Measurements from ENCODE around the gene TEKT2. TPM values are rescaled to one million over a fixed set of nuclear protein-coding genes. Genes with fewer than 3 reads are reported as not detected.

Gene TEKT2
- total RNA-seq, 1 donor from 2014 or later = not detected

DNA sequence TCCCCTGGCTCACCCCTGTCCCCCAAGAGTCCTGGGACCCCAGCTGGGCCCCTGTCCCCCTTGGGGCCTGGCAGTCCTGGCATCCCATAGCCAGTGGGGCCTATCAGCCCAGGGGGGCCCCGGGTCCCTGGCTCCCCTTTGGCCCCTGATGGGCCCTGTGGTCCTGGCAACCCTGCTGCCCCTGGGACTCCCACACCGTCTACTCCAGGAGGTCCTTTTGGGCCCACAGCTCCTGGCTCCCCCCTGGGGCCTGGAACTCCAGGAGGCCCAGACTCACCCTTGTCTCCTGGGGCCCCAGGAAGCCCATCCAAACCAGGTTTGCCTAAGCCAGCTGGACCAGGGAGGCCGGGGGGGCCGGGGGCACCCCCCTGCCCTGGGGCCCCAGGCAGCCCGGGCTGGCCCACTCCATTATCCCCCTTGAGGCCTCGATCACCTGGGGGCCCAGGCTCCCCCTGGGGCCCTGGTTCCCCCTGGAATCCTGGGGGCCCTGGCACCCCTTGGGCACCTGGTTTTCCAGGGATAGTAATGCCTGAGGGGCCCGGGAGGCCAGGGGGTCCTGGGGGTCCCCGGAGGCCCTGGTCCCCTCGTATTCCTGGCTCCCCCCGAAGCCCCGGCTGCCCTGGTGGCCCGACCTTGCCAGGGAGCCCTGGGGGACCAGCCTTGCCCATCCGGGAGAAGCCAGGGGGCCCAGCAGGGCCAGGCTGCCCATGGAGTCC lies 14.9 kb downstream of the TEKT2 start:
- intact Hi-C loops (cut with micrococcal nuclease) = loop anchor here (10.0 kb wide), 1 partner anchor 316 kb away; no protein-coding TSS in a partner anchor
- ATAC-seq = no peak

DNA sequence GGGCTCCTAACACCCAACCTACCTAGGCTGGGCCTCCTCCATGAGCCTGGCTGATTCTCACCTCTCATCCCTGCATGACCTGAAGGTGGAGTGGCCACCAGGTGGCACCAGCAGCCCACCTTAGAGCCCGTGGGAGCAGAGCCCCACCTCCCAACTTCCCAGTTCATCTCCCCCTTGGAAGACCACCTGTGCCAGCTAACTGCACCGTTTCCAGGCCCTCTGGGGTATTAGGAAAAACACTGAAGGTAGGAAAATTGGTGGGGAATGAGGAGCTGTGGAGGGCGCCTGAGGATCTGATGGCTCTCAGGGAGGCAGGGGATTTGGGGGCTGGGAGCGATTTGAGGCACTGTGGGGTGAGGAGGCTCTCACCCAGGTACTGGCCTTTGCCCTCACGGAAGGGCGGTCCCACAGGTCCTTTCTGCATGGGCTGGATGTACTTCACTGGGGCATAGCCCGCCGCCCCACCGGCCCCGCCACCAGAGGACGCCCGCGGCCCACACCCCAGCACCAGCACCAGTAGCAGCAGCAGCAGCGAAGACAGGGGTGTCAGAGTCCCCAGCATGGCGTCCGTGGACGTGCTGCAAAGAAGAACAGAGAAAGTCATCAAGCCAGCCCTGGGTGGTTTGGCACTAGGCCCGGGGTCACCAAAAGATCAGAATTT lies 15.9 kb downstream of the TEKT2 start:
- ATAC-seq = peak; percentile 89
- DNase-seq = peak; percentile 89
- intact Hi-C loops (cut with micrococcal nuclease) = loop anchor here (10.0 kb wide), 1 partner anchor 315 kb away; no protein-coding TSS in a partner anchor

More for the DNA sequence above, 14.9 kb downstream of the TEKT2 start:
- no peak for DNase-seq

DNA sequence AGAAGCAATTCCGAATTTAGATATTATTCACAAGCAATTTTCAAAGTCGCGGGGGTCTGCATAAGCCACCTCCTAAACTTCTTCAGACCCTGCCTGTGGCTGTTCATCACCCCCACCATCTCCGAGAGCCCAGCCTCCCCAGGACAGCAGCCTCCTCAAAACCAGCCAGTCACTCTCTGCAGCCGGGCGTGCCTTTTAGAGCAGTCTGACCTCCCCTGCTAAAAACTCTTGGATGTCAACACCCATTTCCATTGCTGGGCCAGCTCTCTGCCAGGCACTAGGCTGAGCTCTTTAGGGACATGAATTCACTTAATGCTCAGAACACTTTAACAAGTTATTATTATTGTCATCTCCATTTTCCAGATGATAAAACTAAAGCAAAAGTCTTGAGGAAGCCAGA lies 16.5 kb downstream of the TEKT2 start:
- no peak for ATAC-seq
- intact Hi-C loops (cut with micrococcal nuclease) = no loop called here
- DNase-seq = no peak

DNA sequence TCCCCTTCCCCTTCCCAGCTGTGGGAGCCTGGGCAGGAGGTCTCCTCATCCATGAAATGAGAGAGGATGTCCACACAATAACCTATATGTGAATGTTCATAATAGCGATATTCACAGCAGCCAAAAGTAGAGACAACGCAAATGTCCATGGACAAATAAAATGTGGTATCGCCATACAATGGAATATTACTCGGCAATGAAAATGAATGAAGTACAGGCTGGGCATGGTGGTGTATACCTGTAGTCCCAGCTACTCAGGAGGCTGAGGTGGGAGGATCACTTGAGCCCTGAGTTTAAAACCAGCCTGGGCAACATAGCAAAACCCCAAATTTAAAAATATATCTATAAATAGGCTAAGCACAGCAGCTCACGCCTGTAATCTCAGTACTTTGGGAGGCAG lies 17.7 kb downstream of the TEKT2 start:
- intact Hi-C loops (cut with micrococcal nuclease) = no loop called here
- ATAC-seq (no peak), DNase-seq (no peak)

DNA sequence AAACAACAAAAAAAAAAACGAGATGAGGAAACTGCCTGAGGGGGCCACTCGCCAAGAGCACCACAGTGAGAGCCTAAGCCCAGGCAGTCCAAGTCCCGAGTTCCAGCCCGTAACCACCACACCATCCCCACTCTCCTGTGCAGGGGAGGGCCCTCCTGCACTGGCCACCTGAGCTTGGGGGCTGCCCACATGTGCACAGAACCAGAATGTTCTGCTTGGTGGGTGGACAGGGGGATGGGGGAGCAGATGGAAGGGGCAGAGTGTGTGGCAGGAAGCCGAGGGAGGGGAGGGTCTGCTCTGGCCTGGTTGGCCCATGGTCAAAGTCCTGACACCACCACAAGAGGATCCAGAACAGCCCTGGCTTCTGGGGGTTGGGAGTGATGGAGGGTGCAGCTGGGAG lies 22.4 kb downstream of the TEKT2 start:
- DNase-seq (no peak), ATAC-seq (no peak)
- intact Hi-C loops (cut with micrococcal nuclease) = no loop called here

DNA sequence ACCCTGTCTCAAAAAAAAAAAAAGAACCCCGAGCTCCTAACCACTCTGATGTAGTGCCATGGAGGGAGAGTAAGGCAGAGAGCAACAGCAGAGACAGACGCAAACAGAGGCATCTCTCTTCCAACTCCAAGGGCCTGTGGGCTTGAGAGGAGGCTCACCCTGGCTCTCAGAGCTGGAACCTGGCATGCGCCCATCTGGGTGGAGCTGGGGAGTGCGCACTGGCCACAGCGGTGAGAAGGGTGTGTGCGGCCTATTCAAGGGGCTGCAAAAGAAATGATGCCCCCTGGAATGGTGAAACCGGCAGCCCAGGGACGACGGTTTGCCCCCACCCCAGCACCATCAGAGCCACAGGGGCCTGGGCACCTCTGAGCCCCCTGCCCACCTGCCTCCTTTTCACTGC lies 23.5 kb downstream of the TEKT2 start:
- intact Hi-C loops (cut with micrococcal nuclease) = no loop called here

DNA sequence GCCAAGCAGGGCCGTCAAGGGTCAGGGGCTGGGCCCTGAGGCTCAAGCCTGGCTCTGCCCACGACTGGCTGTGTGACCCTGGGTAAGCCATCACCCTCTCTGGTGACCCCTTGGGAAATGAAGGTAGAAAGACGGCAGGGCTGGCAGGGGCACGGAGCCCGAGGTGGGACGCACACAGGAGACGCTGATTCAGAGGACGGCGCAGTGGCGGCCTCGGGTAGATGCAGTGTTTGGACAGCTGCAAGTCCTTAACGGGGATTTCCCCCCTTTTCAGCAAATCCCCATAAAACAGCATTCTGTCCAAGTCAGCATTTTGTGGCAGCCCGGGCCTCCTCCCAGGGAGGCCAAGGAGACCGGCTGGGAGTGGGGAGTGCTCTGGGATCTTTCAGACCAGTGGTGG lies 24.4 kb downstream of the TEKT2 start:
- ATAC-seq (no peak), DNase-seq (no peak)
- intact Hi-C loops (cut with micrococcal nuclease) = no loop called here

More for the DNA sequence above, 23.5 kb downstream of the TEKT2 start:
- DNase-seq = no peak
- no peak for ATAC-seq

DNA sequence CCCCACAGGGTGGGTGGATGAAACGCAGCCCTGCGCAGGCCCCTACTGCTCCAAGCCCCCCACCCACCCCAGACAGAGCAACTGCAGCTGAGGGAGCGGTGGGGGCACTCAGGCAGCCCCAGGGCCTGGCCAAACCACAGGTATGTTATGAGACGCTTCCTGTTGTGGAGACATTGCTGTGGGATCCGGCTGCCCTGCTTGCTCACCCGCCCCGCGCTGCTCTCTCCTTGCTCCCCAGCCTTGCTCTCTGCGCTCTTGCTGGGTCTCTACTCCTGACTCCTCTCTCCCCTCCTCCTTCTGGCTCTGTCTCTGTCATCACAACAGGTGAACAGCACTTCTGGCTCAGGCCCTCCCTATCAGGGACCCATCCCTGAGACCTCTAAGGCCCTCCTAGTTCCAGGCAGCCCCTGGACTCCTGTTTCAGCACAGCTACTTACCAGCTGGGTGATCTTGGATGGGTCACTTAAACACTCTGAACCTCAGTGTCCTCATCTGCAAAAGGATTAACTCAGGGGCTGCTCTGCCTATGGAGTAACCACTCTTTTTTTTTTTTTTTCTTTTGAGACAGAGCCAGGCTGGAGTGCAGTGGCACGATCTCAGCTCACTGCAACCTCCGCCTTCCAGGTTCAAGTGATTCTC lies 25.3 kb downstream of the TEKT2 start:
- intact Hi-C loops (cut with micrococcal nuclease) = no loop called here
- no peak for ATAC-seq
- no peak for DNase-seq

DNA sequence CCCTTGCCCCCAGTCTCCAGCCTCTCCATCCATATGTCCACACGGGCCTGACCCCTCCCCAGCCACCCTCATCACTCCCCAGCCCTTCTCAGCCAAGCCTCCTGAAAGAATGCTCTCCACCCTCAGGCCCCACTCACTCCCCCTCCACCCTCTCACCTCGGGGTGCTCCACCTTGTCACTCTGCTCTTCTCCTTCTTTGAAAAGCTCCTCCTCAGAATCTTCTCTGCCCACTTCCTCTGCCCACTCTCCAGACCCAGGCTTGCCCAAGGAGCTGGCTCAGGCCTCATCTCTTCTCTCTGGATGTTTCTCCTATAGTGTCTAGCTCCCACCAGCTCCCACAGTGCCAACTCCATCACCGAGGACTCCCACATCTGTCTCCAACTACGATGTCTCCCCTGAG lies 27.3 kb downstream of the TEKT2 start:
- intact Hi-C loops (cut with micrococcal nuclease) = no loop called here
- DNase-seq = no peak
- ATAC-seq = no peak

DNA sequence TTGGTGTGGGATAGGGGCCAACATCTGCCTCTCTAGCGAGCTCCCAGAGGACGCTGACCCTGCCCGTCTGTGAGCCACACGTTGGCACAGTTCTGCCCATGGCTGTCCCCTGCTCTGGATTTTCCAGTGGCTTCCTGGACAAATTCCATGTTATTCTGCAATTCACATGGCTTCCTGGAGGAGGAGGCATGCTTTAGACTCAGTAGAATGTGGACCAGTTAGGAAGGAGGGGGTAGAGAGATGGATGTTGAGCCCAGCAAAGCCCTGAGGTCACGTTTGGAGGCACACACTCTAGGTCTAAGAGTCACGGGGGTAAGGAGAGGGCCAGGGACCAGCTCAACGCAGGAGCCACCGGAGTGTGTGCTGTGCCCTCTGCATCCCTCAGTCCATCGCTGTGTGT lies 28.9 kb downstream of the TEKT2 start:
- intact Hi-C loops (cut with micrococcal nuclease) = no loop called here
- ATAC-seq (no peak), DNase-seq (no peak)

DNA sequence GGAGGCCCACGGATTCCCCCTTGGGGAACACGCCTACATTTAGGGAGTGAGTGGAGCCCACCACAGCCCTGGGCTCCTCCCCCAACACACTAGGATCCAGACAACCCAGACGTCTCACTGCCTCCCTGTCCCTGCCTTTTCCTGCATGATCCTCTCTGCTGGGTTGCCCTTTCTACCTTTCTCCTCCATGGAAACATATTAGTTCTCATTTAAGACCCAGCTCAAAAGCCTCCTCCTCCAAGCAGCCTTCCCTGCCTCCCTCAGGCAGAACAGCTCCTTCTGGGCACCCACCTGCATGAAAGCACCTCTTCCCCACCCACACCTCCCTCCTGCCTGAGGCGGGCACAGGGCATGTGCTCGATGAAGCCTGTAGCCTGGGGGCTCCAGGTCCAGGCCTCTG lies 30.5 kb downstream of the TEKT2 start:
- DNase-seq (no peak), ATAC-seq (no peak)
- intact Hi-C loops (cut with micrococcal nuclease) = no loop called here

DNA sequence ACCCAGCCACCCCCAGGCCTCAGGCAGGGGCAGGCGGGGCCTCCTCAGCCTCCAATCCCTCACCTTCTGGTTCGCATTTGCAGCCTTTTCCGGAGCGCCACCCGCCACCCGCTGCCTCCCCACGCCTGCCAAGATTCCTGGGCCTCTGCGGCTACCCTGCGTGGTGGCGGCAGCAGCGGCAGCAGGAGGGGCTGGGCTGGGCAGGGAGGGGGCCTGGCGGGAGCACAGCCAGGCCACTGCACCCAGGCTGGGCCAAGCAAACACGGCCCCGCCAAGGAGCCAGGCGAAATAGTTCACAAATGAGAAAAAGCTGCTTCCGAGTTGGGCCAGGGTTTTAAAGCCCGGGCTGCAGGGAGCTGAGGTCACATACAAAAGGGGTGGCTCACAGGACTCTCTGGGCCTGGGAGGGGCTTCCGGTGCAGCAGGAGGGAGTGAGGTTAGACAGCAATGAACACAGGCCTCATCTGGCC lies 31.3 kb downstream of the TEKT2 start:
- DNase-seq (peak; percentile 49), ATAC-seq (peak; percentile 80)
- intact Hi-C loops (cut with micrococcal nuclease) = no loop called here

DNA sequence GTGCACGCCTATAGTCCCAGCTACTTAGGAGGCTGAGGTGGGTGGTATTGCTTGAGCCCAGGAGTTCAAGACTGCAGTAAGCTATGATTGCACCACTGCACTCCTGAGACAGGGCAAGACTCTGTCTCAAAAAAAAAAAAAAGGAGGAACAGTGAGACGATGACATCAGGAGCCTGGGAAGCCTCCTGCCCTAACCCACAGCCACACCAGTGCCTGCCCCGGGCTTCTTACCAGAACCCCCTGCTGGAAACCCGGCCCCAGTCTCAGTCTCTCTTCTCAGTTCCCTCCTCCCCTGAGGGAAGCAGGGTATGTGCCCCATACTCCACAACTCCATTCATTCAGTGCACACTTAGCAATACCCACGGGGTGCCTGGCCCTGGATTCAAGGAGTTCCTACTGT lies 32.0 kb downstream of the TEKT2 start:
- DNase-seq = no peak
- ATAC-seq = peak; percentile 40
- intact Hi-C loops (cut with micrococcal nuclease) = no loop called here

DNA sequence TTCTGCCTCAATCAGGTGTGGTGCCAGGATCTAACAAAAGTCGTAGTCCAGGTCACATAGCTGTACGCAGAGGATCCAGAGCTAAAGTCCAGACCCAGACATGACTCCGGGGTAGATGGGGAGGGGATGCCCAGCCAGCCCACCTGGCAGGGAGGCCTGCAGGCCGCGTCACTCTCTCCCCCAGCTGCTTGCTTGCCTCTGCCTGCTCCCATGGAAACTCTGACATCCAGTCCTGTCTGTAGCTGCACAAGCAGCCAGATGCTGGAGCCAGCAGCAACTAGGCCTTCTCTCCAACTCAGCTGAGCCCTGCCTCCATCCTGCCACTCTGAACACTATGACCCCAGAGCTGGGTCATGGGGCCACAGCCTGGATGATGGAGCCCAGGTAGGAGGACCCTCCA lies 33.0 kb downstream of the TEKT2 start:
- intact Hi-C loops (cut with micrococcal nuclease) = no loop called here
- DNase-seq = no peak
- no peak for ATAC-seq

DNA sequence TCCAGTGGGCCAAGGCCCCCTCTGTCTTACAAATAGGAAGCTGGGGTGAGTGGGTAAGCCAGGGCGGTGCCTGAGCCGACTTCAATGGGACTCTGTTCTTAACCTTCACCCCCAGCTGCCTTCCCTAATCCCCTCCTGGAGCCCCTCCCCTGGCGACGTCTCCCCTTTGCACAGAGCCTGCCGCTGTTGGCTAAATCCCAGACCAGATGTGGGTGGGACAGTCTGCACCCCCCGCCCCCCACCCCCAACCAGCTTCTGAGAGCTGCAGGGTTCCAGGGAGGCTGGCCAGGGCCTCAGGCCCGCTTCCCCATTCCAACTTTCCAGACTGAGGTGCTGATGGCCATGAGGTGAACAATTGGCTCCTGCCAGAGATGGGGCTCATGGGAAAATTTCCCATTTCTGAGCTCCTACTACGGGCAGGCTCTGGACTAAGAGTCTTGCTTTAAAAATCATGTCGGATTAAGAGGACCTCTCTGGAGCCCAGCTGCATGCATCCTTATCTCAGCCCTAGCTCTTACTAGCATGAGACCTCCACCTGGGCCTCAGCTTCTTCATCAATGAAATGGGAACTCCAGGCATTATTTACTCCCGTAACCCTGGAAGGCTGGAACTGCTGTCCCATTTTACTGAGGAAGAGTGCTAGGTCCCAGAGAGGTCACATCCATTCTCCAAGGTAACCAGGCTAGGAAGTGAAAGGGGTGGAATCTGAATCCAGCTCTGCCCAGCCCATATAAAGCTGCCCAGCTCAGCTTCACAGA lies 34.7 kb downstream of the TEKT2 start:
- intact Hi-C loops (cut with micrococcal nuclease) = no loop called here
- no peak for DNase-seq
- no peak for ATAC-seq

DNA sequence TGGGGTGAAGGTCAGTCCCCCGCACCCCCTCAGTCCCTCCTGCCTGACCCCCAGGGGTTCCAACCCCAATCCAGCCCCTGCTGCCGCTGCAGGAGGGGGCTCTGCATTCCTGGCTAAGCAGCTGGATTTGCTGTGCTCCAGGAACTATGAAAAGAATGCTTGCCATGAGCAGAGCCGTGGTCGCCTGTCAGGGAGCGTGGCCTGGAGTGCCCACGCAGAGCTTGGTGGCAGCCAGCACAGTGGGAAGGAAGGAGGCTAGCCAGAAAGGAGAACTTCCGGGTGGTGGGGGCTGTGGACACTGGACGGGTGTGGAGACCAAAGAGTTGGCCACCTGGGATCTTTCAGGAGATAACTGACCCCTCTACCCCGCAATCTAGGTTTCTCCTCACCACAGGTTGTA lies 35.6 kb downstream of the TEKT2 start:
- DNase-seq = no peak
- no peak for ATAC-seq
- intact Hi-C loops (cut with micrococcal nuclease) = no loop called here

DNA sequence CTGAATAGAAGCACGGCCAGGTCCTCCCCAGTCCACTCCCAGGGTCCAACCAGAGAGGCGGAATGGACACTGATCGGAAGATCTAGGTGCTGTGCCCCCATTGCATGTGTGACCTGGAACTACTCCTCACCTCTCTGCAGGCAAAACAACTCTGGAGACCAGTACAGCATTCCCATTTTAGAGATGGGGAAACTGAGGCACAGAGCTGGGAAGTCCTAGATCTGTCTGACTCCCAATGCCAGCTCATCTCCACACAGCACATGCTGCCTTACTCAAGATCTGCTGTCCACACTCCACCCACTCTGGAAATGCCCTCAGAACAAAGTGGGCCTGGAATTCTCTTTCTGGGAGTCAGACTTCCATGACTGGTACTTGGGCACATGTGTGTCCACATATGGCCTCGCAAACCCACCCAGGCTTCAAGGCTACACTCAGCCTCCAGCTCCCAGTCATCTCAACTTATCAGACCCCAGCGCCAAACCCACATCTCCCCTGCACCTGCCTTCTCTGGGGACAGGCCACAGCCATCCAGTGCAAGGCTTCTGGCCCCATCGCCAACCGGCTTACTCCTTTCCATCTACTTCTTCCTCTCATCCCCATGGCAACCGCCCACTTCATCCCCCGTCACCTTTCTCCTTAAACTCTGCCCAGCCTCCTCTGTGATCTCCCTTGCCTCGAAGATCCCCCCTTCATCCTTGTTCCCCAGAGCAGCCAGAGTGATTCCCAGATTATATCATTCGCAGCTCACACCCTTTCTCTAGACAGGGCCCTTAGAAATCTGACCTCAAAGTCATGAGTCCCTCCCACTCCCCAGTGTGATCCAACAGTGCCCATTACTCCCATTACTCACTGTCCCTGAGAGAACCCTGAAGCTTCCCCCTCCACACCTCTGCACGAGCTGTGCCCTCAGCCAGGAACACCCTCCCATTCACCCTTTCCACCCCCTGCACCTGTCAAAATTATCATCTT lies 38.5 kb downstream of the TEKT2 start:
- intact Hi-C loops (cut with micrococcal nuclease) = no loop called here
- ATAC-seq (no peak), DNase-seq (no peak)

DNA sequence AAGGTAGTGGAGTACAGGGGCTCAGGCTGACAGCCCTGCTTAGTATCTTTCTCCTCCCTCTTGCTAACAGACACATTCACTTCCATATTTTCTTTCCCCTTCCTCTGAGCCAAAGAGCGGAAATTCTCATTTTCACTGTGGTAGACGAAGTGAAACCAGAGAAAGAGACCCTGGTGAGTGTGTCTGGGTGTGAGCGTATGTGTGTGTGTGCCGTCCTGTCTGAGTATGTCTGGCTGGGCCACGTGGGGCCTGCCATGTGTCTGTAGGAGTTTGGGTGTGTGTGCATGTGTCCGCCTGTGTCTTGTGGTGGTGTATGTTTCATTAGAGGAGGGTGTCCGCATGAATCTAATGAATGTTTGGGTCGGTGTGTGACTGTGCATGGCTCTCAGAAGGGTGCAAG lies 39.5 kb downstream of the TEKT2 start:
- DNase-seq (peak; percentile 60), ATAC-seq (peak; percentile 50)
- intact Hi-C loops (cut with micrococcal nuclease) = no loop called here

Data from left ventricle myocardium superior (tissue), 1 donor.